DMS114 treated with DMSO at 0.1 percent for 48 hours (cell line): ENCODE data around the gene MGAT5B.

ENCODE experiments used
- DNase-seq: peaks from one replicate; lab custom pipeline; 2025; ENCODE audit not compliant: unreplicated experiment; lab: John Stamatoyannopoulos, UW

The MGAT5B gene

GRCh38 chr17:76903631-76904030 lies 35.4 kb downstream of the MGAT5B start:
- no peak for DNase-seq

DNA sequence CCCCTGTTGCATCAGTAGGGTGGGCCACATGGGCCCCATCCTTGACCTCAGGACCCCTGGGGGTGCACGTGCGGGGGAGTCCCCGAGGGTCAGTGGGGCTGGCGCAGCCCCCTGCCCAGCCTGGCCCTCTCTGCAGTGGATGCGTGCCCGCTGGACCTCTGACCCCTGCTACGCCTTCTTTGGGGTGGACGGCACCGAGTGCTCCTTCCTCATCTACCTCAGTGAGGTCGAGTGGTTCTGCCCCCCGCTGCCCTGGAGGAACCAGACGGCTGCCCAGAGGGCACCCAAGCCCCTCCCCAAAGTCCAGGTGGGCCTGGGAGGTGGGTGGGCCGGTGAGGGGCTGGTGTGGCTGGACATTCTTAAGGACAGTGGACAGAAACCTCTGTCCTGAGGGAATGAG lies 35.9 kb downstream of the MGAT5B start:
- DNase-seq, result no peak

DNA sequence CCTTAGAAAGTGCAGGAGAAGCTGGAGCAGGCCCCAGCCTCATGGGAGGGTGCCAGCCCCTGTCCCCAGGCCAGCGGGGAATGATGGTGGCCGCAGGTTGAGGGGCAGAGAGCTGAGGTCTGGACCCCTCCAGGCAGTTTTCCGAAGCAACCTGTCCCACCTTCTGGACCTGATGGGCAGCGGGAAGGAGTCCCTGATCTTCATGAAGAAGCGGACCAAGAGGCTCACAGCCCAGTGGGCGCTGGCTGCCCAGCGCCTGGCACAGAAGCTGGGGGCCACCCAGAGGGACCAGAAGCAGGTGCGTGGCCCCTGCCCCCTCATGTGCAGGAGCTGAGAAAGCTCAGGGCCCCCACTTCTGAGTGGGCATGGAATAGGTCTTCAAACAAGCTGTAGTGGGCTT lies 36.8 kb downstream of the MGAT5B start:
- DNase-seq, result no peak

DNA sequence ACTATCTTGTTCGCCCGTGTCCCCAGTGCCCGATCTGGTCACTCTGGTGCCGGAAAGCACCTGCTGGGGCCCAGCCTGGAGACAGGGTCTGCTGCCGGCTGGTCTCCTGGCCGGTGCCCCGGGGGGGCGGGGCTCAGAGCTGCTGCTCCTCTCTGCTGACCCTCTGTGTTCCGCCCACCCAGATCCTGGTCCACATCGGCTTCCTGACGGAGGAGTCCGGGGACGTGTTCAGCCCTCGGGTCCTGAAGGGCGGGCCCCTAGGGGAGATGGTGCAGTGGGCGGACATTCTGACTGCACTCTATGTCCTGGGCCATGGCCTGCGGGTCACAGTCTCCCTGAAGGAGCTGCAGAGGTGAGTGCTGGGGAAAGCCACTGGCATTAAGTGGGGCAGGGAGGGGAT lies 37.6 kb downstream of the MGAT5B start:
- DNase-seq, result no peak

- no peak for DNase-seq
Measured at GRCh38 chr17:76906463-76906862, 38.3 kb downstream of the MGAT5B start.

DNA sequence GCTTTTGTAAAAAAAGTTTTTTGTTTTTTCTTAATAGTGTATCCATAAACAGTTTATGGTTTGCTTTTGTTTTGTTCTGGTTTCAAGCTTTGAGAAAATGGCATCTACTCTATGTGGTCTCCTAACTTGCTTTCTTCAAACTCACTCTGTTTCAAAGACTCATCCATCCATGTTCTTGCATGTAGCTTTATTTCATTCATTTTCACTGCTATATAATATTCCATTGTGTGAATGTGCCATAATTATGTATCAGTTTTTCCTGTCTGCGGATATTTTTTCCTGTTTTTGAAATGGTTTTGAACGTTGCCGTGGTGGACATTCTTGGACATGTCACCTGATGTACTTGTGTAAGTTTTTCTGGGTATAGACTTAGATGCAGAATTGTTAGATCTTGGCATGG lies 39.1 kb downstream of the MGAT5B start:
- DNase-seq, result no peak

DNA sequence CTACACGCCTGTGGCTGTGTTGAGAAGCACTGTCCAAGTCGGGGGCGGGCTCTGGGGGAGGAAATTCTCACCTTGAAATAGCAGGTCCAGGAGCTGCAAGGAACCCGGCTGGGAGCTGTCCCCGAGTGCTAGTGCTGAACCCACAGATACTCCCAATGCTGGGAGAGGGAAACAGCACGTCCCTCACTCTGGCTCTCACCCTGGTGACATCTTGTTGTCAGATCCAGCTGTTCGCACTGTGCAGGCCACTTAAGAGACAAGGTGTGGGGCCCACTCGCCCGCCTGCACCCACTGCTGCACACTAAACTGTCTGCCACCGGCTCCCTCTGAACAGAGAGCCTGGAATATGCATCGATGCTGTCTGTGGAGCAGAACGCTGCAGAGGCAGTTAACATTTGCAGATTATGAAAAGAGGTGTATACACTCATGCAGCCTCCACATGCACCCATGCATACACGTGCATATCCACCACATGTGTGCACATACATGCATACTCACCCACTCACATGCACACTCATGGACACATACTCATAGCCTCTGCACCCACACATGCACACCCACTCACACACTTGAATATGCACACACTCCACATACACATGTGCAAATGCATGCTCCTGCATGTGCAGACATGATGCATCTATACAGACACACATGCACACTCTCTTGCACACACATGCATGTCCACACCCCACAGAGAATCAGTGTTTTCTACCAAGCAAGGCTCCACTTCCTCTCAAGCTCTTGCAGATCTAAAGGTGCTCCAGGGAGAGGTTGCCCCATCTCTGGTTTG lies 42.0 kb downstream of the MGAT5B start:
- DNase-seq, result no peak

DNA sequence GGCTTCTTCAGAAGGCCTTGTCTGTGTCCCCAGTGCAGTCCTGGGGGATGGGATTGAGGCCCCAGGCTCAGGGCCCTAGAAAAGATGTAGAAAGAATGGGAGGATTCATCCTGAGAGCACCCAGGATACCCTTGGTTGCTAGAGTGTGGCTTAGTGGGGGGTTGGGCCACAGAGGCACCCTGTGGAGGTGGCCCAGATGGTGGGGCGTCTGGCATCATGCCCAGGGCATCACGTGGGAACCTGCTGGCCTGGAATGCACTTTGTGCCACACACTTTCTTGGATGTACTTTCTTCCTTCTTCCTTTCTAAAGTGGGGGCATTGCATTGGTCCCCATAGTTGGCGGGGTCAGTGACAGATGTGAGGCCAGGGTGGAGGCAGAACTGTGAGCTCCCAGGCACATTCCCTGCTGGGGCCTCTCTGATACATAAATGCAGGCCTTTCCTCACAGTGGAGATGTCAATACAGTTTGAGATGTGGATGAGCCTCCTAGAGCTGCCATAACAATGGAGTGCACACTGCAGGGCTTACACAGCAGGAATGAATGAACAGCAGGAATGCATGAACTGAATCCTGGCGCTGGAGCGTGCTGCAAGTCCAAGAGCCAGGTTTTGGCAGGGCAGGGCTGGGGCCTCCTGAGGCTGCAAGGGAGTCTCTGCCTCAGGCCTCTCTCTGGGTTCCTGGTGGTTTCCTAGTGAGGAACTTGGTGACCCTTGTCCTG lies 43.3 kb downstream of the MGAT5B start:
- DNase-seq, result no peak

GRCh38 chr17:76912421-76913164 lies 44.4 kb downstream of the MGAT5B start:
- DNase-seq, result no peak

GRCh38 chr17:76914937-76915336 lies 46.7 kb downstream of the MGAT5B start:
- no peak for DNase-seq

DNA sequence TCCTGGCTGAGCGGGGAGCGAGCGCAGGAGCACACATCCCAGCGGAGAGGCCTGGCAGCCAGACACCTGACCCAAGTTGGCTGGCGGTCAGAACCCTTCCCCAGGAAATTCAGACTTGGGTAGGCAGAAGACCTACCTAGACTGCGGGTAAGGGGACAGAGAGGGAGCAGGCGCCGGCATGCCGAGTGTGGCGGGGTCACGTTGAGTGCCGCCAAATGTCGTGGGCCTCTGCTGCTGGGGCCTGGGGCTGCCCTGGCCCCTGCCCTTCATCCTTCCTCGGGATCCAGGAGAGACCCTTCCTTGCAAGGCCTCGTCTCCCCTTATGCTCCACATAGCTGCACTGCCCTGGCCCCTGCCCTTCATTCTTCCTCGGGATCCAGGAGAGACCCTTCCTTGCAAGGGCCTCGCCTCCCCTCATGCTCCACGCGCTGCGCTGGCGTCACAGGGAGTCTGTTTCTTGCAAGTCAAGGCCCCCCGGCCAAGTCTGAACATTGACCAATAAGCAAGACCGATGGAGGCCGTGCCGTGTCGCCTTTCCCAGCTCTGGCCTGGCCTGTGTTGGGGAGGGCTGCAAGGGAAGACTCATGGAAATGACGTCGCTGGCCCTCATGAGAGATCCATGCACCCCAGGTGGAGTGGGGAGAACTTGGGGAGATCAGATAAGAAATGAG lies 47.8 kb downstream of the MGAT5B start:
- no peak for DNase-seq

GRCh38 chr17:76917829-76918228 lies 49.6 kb downstream of the MGAT5B start:
- DNase-seq, result no peak

- DNase-seq, result no peak
Measured at GRCh38 chr17:76918811-76919210, 50.6 kb downstream of the MGAT5B start.

DNA sequence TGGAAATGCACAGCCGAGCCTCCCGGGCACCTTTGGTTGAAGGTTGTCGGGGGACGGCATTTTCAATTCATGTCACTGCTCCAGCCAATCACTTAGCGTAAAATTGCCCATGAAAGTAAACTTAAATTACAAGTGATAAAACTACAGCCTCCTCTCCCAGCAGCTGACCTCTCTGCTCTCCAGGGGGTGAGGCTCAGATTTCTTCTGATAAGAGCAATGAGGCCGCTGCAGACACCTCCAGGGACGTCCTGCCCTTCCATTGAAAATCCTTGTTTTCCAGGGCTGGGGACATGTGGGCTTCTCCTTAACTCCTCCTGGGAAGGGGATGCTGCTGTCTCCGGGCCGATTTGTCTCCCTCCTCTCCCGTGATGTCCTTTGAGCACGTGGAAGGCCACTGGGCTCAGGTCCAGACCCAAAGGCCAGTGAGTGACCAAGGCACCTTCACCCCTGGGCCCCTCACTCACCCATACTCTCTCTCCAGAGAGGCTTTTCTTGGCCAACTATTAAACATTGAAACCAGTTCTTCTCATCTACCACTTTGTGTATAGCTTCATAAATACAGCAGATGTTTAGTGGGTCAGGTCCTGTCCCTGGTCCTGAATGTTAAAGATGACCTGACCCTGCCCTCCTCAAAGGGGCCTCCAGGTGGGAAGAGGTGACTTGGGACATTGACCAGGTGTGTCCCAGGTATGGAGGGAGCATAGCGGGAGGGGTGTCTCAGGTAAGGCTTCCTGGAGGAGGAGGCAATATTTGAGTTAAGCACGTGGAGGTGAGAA lies 52.3 kb downstream of the MGAT5B start:
- DNase-seq, result no peak

- no peak for DNase-seq
Measured at GRCh38 chr17:76921340-76922036, 53.3 kb downstream of the MGAT5B start.

GRCh38 chr17:76922084-76922483 lies 53.9 kb downstream of the MGAT5B start:
- no peak for DNase-seq

- DNase-seq, result no peak
Measured at GRCh38 chr17:76922967-76923366, 54.8 kb downstream of the MGAT5B start.

DNA sequence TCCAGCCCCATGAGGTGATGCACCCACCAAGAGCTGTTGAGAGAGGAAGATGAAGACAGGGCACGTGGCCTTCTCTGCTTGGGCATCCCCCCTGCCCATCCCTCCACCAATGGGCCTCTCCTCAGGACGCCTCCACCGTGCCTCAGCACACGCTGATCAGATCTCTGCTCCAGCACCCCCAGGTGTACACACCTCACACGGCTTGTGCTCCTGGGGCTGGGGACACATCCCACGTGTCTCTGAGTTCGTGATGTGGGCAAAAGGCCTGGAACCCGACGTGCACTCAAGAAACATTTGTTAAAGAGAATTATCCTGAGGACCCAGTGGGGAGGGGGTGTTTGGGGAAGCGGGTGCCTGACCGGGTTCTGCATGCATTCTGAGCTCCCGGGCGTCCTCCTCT lies 55.3 kb downstream of the MGAT5B start:
- DNase-seq, result no peak

- DNase-seq, result no peak
Measured at GRCh38 chr17:76924345-76925342, 56.4 kb downstream of the MGAT5B start.
